H1 (cell line): Measurements from ENCODE around the gene STRA8. TPM values are rescaled to one million over a fixed set of nuclear protein-coding genes. Genes with fewer than 3 reads are reported as not detected.

Source experiments
- CTCF ChIA-PET: fragments of 300-600 bp; sonication (Branson Sonifier 250); formaldehyde crosslinking; loops from one replicate; lab custom pipeline; 2021; ENCODE audit not compliant: partially characterized antibody; lab: Charles Lee
- POLR2A ChIA-PET: fragments of 300-600 bp; sonication (Branson Sonifier 250); formaldehyde crosslinking; loops from one replicate; lab custom pipeline; 2021; ENCODE audit warnings: inconsistent platforms; ENCODE audit not compliant: partially characterized antibody; lab: Charles Lee
- DNase-seq, 2 experiments: peaks; one replicate each; pipeline versions ENCODE4 v3.0.0 to v3.0.0-alpha.2; 2010 to 2022; ENCODE audit warnings: low spot score in 2 of 2, low read depth in 1 of 2, mixed read lengths in 1 of 2
- FAIRE-seq: peaks from 2 replicates; lab custom pipeline; 2011; peaks lifted over from hg19 to GRCh38; lab: Jason Lieb, UNC
- H2AFZ ChIP-seq: 2 replicates; pipeline ENCODE4 v1.8.1; 2012; ENCODE audit warnings: low read length, inconsistent platforms
- H2AK5ac ChIP-seq: 2 replicates; pipeline ENCODE4 v1.6.1; 2013; ENCODE audit warnings: low read depth, low read length
- H2BK120ac ChIP-seq: replicated peaks from 2 replicates; pipeline ENCODE3; 2013; ENCODE audit warnings: low read depth, low read length, inconsistent platforms
- H2BK12ac ChIP-seq: 2 replicates; pipeline ENCODE4 v1.6.1; 2013; ENCODE audit warnings: low read depth, low read length
- H2BK15ac ChIP-seq: 2 replicates; pipeline ENCODE4 v1.6.1; 2013; ENCODE audit warnings: low read length
- H2BK20ac ChIP-seq: 2 replicates; pipeline ENCODE4 v1.6.1; 2013; ENCODE audit warnings: low read length
- H2BK5ac ChIP-seq: 2 replicates; pipeline ENCODE4 v1.6.1; 2013; ENCODE audit warnings: low read depth, low read length
- H3K14ac ChIP-seq: 2 replicates; pipeline ENCODE4 v1.6.1; 2013; ENCODE audit warnings: inconsistent platforms; ENCODE audit not compliant: insufficient read length
- H3K18ac ChIP-seq: 2 replicates; pipeline ENCODE4 v1.6.1; 2013; ENCODE audit warnings: low read length; ENCODE audit errors: extremely low read depth
- H3K23ac ChIP-seq: 2 replicates; pipeline ENCODE4 v1.6.1; 2013; ENCODE audit warnings: inconsistent platforms; ENCODE audit not compliant: insufficient read length
- H3K23me2 ChIP-seq: 2 replicates; pipeline ENCODE4 v1.6.1; 2013; ENCODE audit warnings: low read depth, low read length
- H3K27ac ChIP-seq: 2 replicates; pipeline ENCODE4 v1.6.1; 2011; ENCODE audit warnings: low read depth, low read length, inconsistent platforms
- H3K27me3 ChIP-seq, 4 experiments: replicated peaks in 1 of 4; 1 replicate in 1 of 4; 2 replicates in 3 of 4; pipeline versions ENCODE4 v1.6.1 to v1.8.1; 2011 to 2013; ENCODE audit warnings: low read length in 3 of 4, mild to moderate bottlenecking in 3 of 4, inconsistent platforms in 2 of 4, mixed read lengths in 2 of 4, moderate library complexity in 1 of 4; ENCODE audit not compliant: control insufficient read depth in 3 of 4, insufficient read depth in 3 of 4; ENCODE audit errors: extremely low read depth in 1 of 4
- H3K36me3 ChIP-seq, 4 experiments: 2 replicates each; pipeline versions ENCODE4 v1.6.1 to v1.8.1; 2011 to 2013; ENCODE audit warnings: mild to moderate bottlenecking in 4 of 4, low read length in 3 of 4, moderate library complexity in 2 of 4, control low read depth in 1 of 4, inconsistent platforms in 1 of 4; ENCODE audit not compliant: insufficient read depth in 4 of 4, control insufficient read depth in 2 of 4
- H3K4ac ChIP-seq: replicated peaks from 2 replicates; pipeline ENCODE3; 2013; ENCODE audit warnings: low read length, low read depth, mixed read lengths, inconsistent platforms; ENCODE audit not compliant: insufficient read length
- H3K4me1 ChIP-seq, 4 experiments: replicated peaks in 1 of 4; 1 replicate in 1 of 4; 2 replicates in 3 of 4; pipeline versions ENCODE4 v1.6.1 to v1.8.1; 2011 to 2013; ENCODE audit warnings: low read length in 3 of 4, inconsistent platforms in 2 of 4, mixed read lengths in 1 of 4; ENCODE audit not compliant: insufficient read depth in 4 of 4, control insufficient read depth in 3 of 4
- H3K4me2 ChIP-seq, 2 experiments: 2 replicates each; pipeline versions ENCODE4 v1.6.1 to v1.8.1; 2011 to 2013; ENCODE audit warnings: low read depth in 2 of 2, low read length in 2 of 2, control low read depth in 1 of 2, inconsistent platforms in 1 of 2, mild to moderate bottlenecking in 1 of 2; ENCODE audit not compliant: insufficient read depth in 1 of 2
- H3K4me3 ChIP-seq, 4 experiments: fragments of 200-600, 300-600 bp in 1 of 4; sonication (generic), shearing (Covaris generic), sonication (Bioruptor Twin) in 1 of 4; 2 replicates each; pipeline versions ENCODE4 v1.5.1 to v1.8.1; 2011 to 2016; ENCODE audit warnings: low read length in 4 of 4, low read depth in 3 of 4, control low read depth in 2 of 4, inconsistent platforms in 2 of 4, mild to moderate bottlenecking in 2 of 4, mixed read lengths in 1 of 4, moderate library complexity in 1 of 4; ENCODE audit not compliant: insufficient read depth in 2 of 4; ENCODE audit errors: extremely low read depth in 1 of 4
- H3K56ac ChIP-seq: replicated peaks from 2 replicates; pipeline ENCODE3; 2013; ENCODE audit warnings: low read depth, mild to moderate bottlenecking, mixed read lengths, low read length, inconsistent platforms; ENCODE audit not compliant: insufficient read length
- H3K79me1 ChIP-seq: 2 replicates; pipeline ENCODE4 v1.6.1; 2013; ENCODE audit warnings: low read depth, low read length, control low read depth
- H3K79me2 ChIP-seq, 2 experiments: 2 replicates each; pipeline versions ENCODE4 v1.6.1 to v1.8.1; 2012 to 2013; ENCODE audit warnings: low read length in 2 of 2, mild to moderate bottlenecking in 2 of 2, inconsistent platforms in 1 of 2; ENCODE audit not compliant: insufficient read depth in 2 of 2, control insufficient read depth in 1 of 2
- H3K9ac ChIP-seq, 4 experiments: replicated peaks in 1 of 4; 1 replicate in 1 of 4; 2 replicates in 3 of 4; pipeline versions ENCODE4 v1.6.1 to v1.8.1; 2011 to 2013; ENCODE audit warnings: low read depth in 3 of 4, low read length in 3 of 4, control low read depth in 2 of 4, mild to moderate bottlenecking in 2 of 4, moderate library complexity in 2 of 4, inconsistent platforms in 1 of 4; ENCODE audit errors: extremely low read depth in 1 of 4
- H3K9me3 ChIP-seq, 2 experiments: 2 replicates each; pipeline versions ENCODE4 v1.6.1 to v1.8.1; 2012 to 2013; ENCODE audit warnings: mild to moderate bottlenecking in 2 of 2, moderate library complexity in 2 of 2, control low read depth in 1 of 2, inconsistent platforms in 1 of 2, low read depth in 1 of 2, low read length in 1 of 2, mixed read lengths in 1 of 2; ENCODE audit not compliant: insufficient read depth in 2 of 2
- H4K20me1 ChIP-seq, 2 experiments: replicated peaks in 1 of 2; 2 replicates each; pipeline versions ENCODE3 to v1.8.1; 2011 to 2013; ENCODE audit warnings: inconsistent platforms in 2 of 2, low read length in 2 of 2, mild to moderate bottlenecking in 1 of 2; ENCODE audit not compliant: insufficient read depth in 2 of 2, control insufficient read depth in 1 of 2
- H4K5ac ChIP-seq: 2 replicates; pipeline ENCODE4 v1.6.1; 2013; ENCODE audit warnings: low read length, low read depth, mixed read lengths, inconsistent platforms; ENCODE audit not compliant: insufficient read length
- H4K8ac ChIP-seq: 2 replicates; pipeline ENCODE4 v1.8.0; 2013; ENCODE audit warnings: mild to moderate bottlenecking, moderate library complexity, low read length, inconsistent platforms; ENCODE audit not compliant: insufficient read depth; ENCODE audit errors: extremely low read depth
- H4K91ac ChIP-seq: replicated peaks from 2 replicates; pipeline ENCODE3; 2013; ENCODE audit warnings: low read length, mixed read lengths, inconsistent platforms; ENCODE audit not compliant: insufficient read length
- ATF2 ChIP-seq: IDR thresholded peaks from 2 replicates; pipeline ENCODE4 v1.6.1; 2012; ENCODE audit warnings: low read length, inconsistent platforms
- CHD2 ChIP-seq: IDR thresholded peaks from 2 replicates; pipeline ENCODE4 v1.6.1; 2012; ENCODE audit warnings: low read length, improper control_type of control experiment
- GTF2F1 ChIP-seq: IDR thresholded peaks from 2 replicates; pipeline ENCODE4 v1.6.1; 2012; ENCODE audit warnings: low read depth, low read length, improper control_type of control experiment, borderline replicate concordance
- HDAC2 ChIP-seq, 2 experiments: fragments of 300-600 bp in 1 of 2; sonication (generic) in 1 of 2; IDR thresholded peaks; 2 replicates each; pipeline ENCODE4 v1.6.1; 2011 to 2012; ENCODE audit warnings: low read depth in 2 of 2, low read length in 2 of 2, mild to moderate bottlenecking in 2 of 2, moderate library complexity in 2 of 2, borderline replicate concordance in 1 of 2, inconsistent platforms in 1 of 2
- NRF1 ChIP-seq: IDR thresholded peaks from 2 replicates; pipeline ENCODE4 v1.6.1; 2011; ENCODE audit warnings: mild to moderate bottlenecking, low read depth, low read length, improper control_type of control experiment
- PHF8 ChIP-seq: fragments of 200-600 bp; sonication (generic); conservative IDR thresholded peaks from 2 replicates; pipeline ENCODE4 v1.7.1; 2012; ENCODE audit warnings: low read depth, mild to moderate bottlenecking, inconsistent platforms, low read length, moderate library complexity
- SAP30 ChIP-seq: fragments of 300-600 bp; sonication (generic); IDR thresholded peaks from 2 replicates; pipeline ENCODE4 v1.7.1; 2012; ENCODE audit warnings: low read length, moderate library complexity, mild to moderate bottlenecking, inconsistent platforms; ENCODE audit not compliant: insufficient read depth, insufficient replicate concordance
- SIX5 ChIP-seq: IDR thresholded peaks from 2 replicates; pipeline ENCODE4 v1.6.1; 2011; ENCODE audit warnings: mild to moderate bottlenecking, low read depth, low read length
- SP1 ChIP-seq: IDR thresholded peaks from 2 replicates; pipeline ENCODE4 v1.6.1; 2011; ENCODE audit warnings: low read depth, low read length
- SP2 ChIP-seq: IDR thresholded peaks from 2 replicates; pipeline ENCODE4 v1.6.1; 2012; ENCODE audit warnings: mild to moderate bottlenecking, low read length, inconsistent platforms
- WGBS, 2 experiments: shearing (Covaris generic) in 1 of 2; methylation state at CpG; one replicate each; pipeline versions ENCODE4 v1.1.6 to v1.1.7; 2013 to 2015; ENCODE audit warnings: low lambda C conversion rate in 2 of 2, mixed read lengths in 2 of 2, inconsistent platforms in 1 of 2, low coverage in 1 of 2, missing lambda C conversion rate in 1 of 2; ENCODE audit not compliant: insufficient replicate concordance in 2 of 2, insufficient coverage in 1 of 2, insufficient read length in 1 of 2; ENCODE audit errors: extremely low coverage in 1 of 2, missing lambda C conversion rate in 1 of 2; 5-methylcytosine and 5-hydroxymethylcytosine counted together
- polyA plus RNA-seq, 7 experiments: library from polyadenylated mRNA; depleted of rRNA in 3 of 7; stranded (reverse) in 5 of 7; unstranded in 2 of 7; fragments of >200 nt in 5 of 7; fragments of 200-250 nt in 2 of 7; gene quantifications; 1 replicate in 5 of 7; 2 replicates in 1 of 7; 4 replicates in 1 of 7; pipeline versions ENCODE4 v1.2.1 to v1.2.3, GENCODE V29; 2011 to 2013; ENCODE audit warnings: missing spikeins in 2 of 7, mixed read lengths in 2 of 7
- total RNA-seq: library from RNA; stranded (reverse); fragmentation: NEBNext Ultra II Directional; extraction: Animal tissue kit (Norgen Biotek cat#: 25700); gene quantifications from 2 replicates; pipeline ENCODE4 v1.2.1, GENCODE V29; 2021

The STRA8 gene
- total and polyA plus RNA-seq, 2 of the 8 experiments (the other 6 are each of a cell fraction or from before 2014, with no cell fraction given), result not detected

GRCh38 chr7:135251496-135252391 lies 18.1 kb downstream of the STRA8 start:
- H3K14ac ChIP-seq, result no peak overlapping the region
- H3K79me2 ChIP-seq, result no peaks in the 10 kb centered on the region
- no peaks in the 10 kb centered on the region; the same call in 1 of the 2 replicates for H3K23me2 ChIP-seq
- H3K27me3 ChIP-seq, result no peaks in the 10 kb centered on the region; a peak in 2 of 7 replicates
- DNase-seq (no peak), FAIRE-seq (no peak)
- no peaks in the 10 kb centered on the region for H3K36me3 ChIP-seq
- CTCF ChIA-PET, result interaction anchor here (1.0 to 1.2 kb wide), 3 partner anchors 13 to 413 kb away, joined by 3 to 5 read pairs (median 4); no protein-coding TSS in a partner anchor
- no peak overlapping the region for H2BK12ac ChIP-seq
- H3K27ac ChIP-seq, result no peak overlapping the region
- no peak overlapping the region for H3K56ac ChIP-seq
- no peaks in the 10 kb centered on the region for H3K9me3 ChIP-seq
- no peak overlapping the region for H2BK20ac ChIP-seq
- no peak overlapping the region; a peak in 1 of 7 replicates for H3K9ac ChIP-seq
- H3K18ac ChIP-seq, result no peak overlapping the region
- H3K4me1 ChIP-seq, result no peaks in the 10 kb centered on the region
- no peak overlapping the region for H3K4ac ChIP-seq
- H2AK5ac ChIP-seq, result no peak overlapping the region
- 88% methylated on average over 4 of the region's 4 CpGs; no CpG with 5 or more reads in 1 of the 2 experiments for WGBS, 2 experiments
- no peak overlapping the region for H2BK15ac ChIP-seq
- H4K5ac ChIP-seq, result no peak overlapping the region
- no peak overlapping the region for H4K91ac ChIP-seq
- H3K4me3 ChIP-seq, result no peak overlapping the region
- no peak overlapping the region for H4K8ac ChIP-seq
- no peak overlapping the region for H3K4me2 ChIP-seq
- POLR2A ChIA-PET, result no interaction called here
- H2AFZ ChIP-seq, result no peak overlapping the region
- H4K20me1 ChIP-seq, result no peaks in the 10 kb centered on the region
- H2BK5ac ChIP-seq, result no peak overlapping the region
- no peak overlapping the region for H3K23ac ChIP-seq
- no peaks in the 10 kb centered on the region for H3K79me1 ChIP-seq
- H2BK120ac ChIP-seq, result no peak overlapping the region
- TF ChIP-seq HDAC2 (IDR thresholded peaks at IDR 0.05; ENCODE audit: borderline replicate concordance in 1 of 2, low read depth in 2 of 2, low read length in 2 of 2) (no peak), NRF1 (no peak), ATF2 (no peak), PHF8 (no peak), SP2 (no peak), SAP30 (no peak), CHD2 (no peak), GTF2F1 (no peak), SP1 (no peak), SIX5 (no peak)
